Gastroesophageal sphincter (tissue), 3 donors: ENCODE data around the gene KLC1.

Source experiments
- CTCF ChIP-seq, 4 experiments: fragments of 200-600 bp in 2 of 4; fragments of 450-650 bp in 2 of 4; sonication (generic) in 1 of 4; IDR thresholded peaks; one replicate each; pipeline ENCODE4 v1.5.1; 2017 to 2019; ENCODE audit warnings: antibody characterized with exemption in 4 of 4, mild to moderate bottlenecking in 2 of 4, moderate library complexity in 2 of 4
- EP300 ChIP-seq: sonication (generic); formaldehyde crosslinking; IDR thresholded peaks from one replicate; pipeline ENCODE4 v1.6.1; 2017; ENCODE audit warnings: antibody characterized with exemption, mild to moderate bottlenecking
- POLR2A ChIP-seq, 2 donors: fragments of 450-650 bp; IDR thresholded peaks; one replicate each; pipeline ENCODE4 v1.6.1; 2017; ENCODE audit warnings: antibody characterized with exemption in 2 of 2, mild to moderate bottlenecking in 2 of 2, moderate library complexity in 1 of 2
- POLR2AphosphoS5 ChIP-seq: sonication (generic); formaldehyde crosslinking; IDR thresholded peaks from one replicate; pipeline ENCODE4 v1.6.1; 2017; ENCODE audit warnings: antibody characterized with exemption

GRCh38 chr14:103668117-103668516, 39.1 kb downstream of the KLC1 start:
- TF ChIP-seq CTCF (IDR thresholded peaks at IDR 0.05) (no peak), POLR2A (IDR thresholded peaks at IDR 0.05) (no peak), POLR2AphosphoS5 (no peak), EP300 (no peak)
